ENCODE data around the gene CUX1. TPM values are rescaled to one million over a fixed set of nuclear protein-coding genes. Genes with fewer than 3 reads are reported as not detected.
A peak's percentile ranks its signal among the peaks of the same experiment; 100 is the strongest.

Gene CUX1
- total RNA-seq, 1 experiment from 2014 or later = 39.6 TPM

GRCh38 chr7:101996131-101996691 is 178.8 kb downstream of the CUX1 start:
- no peak overlapping the region for H3K4me3 ChIP-seq (ENCODE audit: low read length)
- TF ChIP-seq EZH2 (IDR thresholded peaks at IDR 0.05; ENCODE audit: low read length, unreplicated experiment) = no peak
- no peaks in the 10 kb centered on the region for H3K79me2 ChIP-seq (ENCODE audit: low read length)
- BruUV-seq (replicated peaks) = no TSS peak
- no peaks in the 10 kb centered on the region for H3K36me3 ChIP-seq (ENCODE audit: low read depth, low read length)
- ATAC-seq (no peak), DNase-seq (no peak)
- ChIA-PET CTCF (no interaction called here), POLR2A (ENCODE audit: unreplicated experiment) (no interaction called here)
- no peaks in the 10 kb centered on the region for H3K9me2 ChIP-seq (replicated peaks; ENCODE audit: low read length)
- no peaks in the 10 kb centered on the region for H4K20me1 ChIP-seq (ENCODE audit: low read length)
- no peaks in the 10 kb centered on the region for H3K9me3 ChIP-seq (ENCODE audit: low read length)
- no peak overlapping the region for H3K27ac ChIP-seq (ENCODE audit: low read length)
- no peaks in the 10 kb centered on the region for H3F3A ChIP-seq (ENCODE audit: low read length, unreplicated experiment)
- intact Hi-C loops (cut with micrococcal nuclease) = no loop called here
- no peaks in the 10 kb centered on the region for H3K27me3 ChIP-seq (ENCODE audit: low read length)
- no peak overlapping the region for H3K9ac ChIP-seq (ENCODE audit: low read length)
- no peaks in the 10 kb centered on the region for H3K4me1 ChIP-seq (ENCODE audit: insufficient read depth, low read length)
- no peak overlapping the region for H2AFZ ChIP-seq (ENCODE audit: low read length)
- no peak overlapping the region for H3K4me2 ChIP-seq (ENCODE audit: low read length)

GRCh38 chr7:101996876-101997275 is 179.4 kb downstream of the CUX1 start:
- no peak for TF ChIP-seq EZH2 (IDR thresholded peaks at IDR 0.05; ENCODE audit: low read length, unreplicated experiment)
- TF ChIP-seq EZH2phosphoT487 (IDR thresholded peaks at IDR 0.05; ENCODE audit: borderline replicate concordance, low read length) = no peak
- no peak for TF ChIP-seq CTCF (conservative IDR thresholded peaks at IDR 0.05; ENCODE audit: low read depth, low read length)
- no TSS peak for BruUV-seq (replicated peaks)
- ATAC-seq = no peak
- Histone ChIP-seq H3K79me2 (ENCODE audit: low read length) (no peaks in the 10 kb centered on the region), H3K4me1 (ENCODE audit: insufficient read depth, low read length) (no peaks in the 10 kb centered on the region), H3K27me3 (ENCODE audit: low read length) (no peaks in the 10 kb centered on the region), H3K27ac (ENCODE audit: low read length) (no peak overlapping the region), H3K4me2 (ENCODE audit: low read length) (no peak overlapping the region), H3K4me3 (ENCODE audit: low read length) (no peak overlapping the region), H3K9me3 (ENCODE audit: low read length) (no peaks in the 10 kb centered on the region), H3K36me3 (ENCODE audit: low read depth, low read length) (no peaks in the 10 kb centered on the region), H3K9ac (ENCODE audit: low read length) (no peak overlapping the region), H3K9me2 (replicated peaks; ENCODE audit: low read length) (no peaks in the 10 kb centered on the region), H4K20me1 (ENCODE audit: low read length) (no peaks in the 10 kb centered on the region), H3F3A (ENCODE audit: low read length, unreplicated experiment) (no peaks in the 10 kb centered on the region), H2AFZ (ENCODE audit: low read length) (no peak overlapping the region)
- DNase-seq = no peak
- ChIA-PET POLR2A (ENCODE audit: unreplicated experiment) (no interaction called here), CTCF (no interaction called here)
- intact Hi-C loops (cut with micrococcal nuclease) = no loop called here

GRCh38 chr7:101998029-101998905 is 180.8 kb downstream of the CUX1 start:
- BruUV-seq (replicated peaks) = no TSS peak
- Histone ChIP-seq H3K79me2 (ENCODE audit: low read length) (no peaks in the 10 kb centered on the region), H3K4me2 (ENCODE audit: low read length) (no peak overlapping the region), H3F3A (ENCODE audit: low read length, unreplicated experiment) (no peaks in the 10 kb centered on the region), H3K36me3 (ENCODE audit: low read depth, low read length) (no peaks in the 10 kb centered on the region), H3K9me3 (ENCODE audit: low read length) (no peaks in the 10 kb centered on the region), H2AFZ (ENCODE audit: low read length) (no peak overlapping the region), H3K27me3 (ENCODE audit: low read length) (no peaks in the 10 kb centered on the region), H3K27ac (ENCODE audit: low read length) (no peak overlapping the region), H3K4me1 (ENCODE audit: insufficient read depth, low read length) (no peaks in the 10 kb centered on the region), H3K4me3 (ENCODE audit: low read length) (no peak overlapping the region), H3K9ac (ENCODE audit: low read length) (no peak overlapping the region), H3K9me2 (replicated peaks; ENCODE audit: low read length) (no peaks in the 10 kb centered on the region), H4K20me1 (ENCODE audit: low read length) (no peaks in the 10 kb centered on the region)
- ATAC-seq = 0 out of 2 replicates have a peak, but pooled peaks have one; percentile 22
- intact Hi-C loops (cut with micrococcal nuclease) = no loop called here
- ChIA-PET CTCF (no interaction called here), POLR2A (ENCODE audit: unreplicated experiment) (no interaction called here)
- DNase-seq = no peak
- TF ChIP-seq CTCF (conservative IDR thresholded peaks at IDR 0.05; ENCODE audit: low read depth, low read length) = no peak
- TF ChIP-seq EZH2 (IDR thresholded peaks at IDR 0.05; ENCODE audit: low read length, unreplicated experiment) = no peak
- TF ChIP-seq EZH2phosphoT487 (IDR thresholded peaks at IDR 0.05; ENCODE audit: borderline replicate concordance, low read length) = no peak
